Stomach (tissue), 9 donors: Measurements from ENCODE around the gene SPAG9. TPM values are rescaled to one million over a fixed set of nuclear protein-coding genes. Genes with fewer than 3 reads are reported as not detected.

ENCODE experiments used
- DNase-seq, 2 donors: peaks; one replicate each; pipeline versions ENCODE4 v3.0.0 to v3.0.0-alpha.2; 2013 to 2019
- H3K27ac ChIP-seq, 5 donors: fragments of 200-600 bp in 4 of 5; sonication (generic) in 4 of 5; one replicate each; pipeline ENCODE4 v1.5.1; 2013 to 2019; ENCODE audit warnings: mild to moderate bottlenecking in 1 of 5, moderate library complexity in 1 of 5
- H3K27me3 ChIP-seq, 3 donors: fragments of 200-600 bp; sonication (generic); one replicate each; pipeline ENCODE4 v1.5.1; 2017 to 2019; ENCODE audit warnings: mixed run types in 1 of 3
- H3K36me3 ChIP-seq, 4 donors: fragments of 200-600 bp; sonication (generic); 1 replicate in 3 of 4; 2 replicates in 1 of 4; pipeline ENCODE4 v1.5.1; 2016 to 2019
- H3K4me1 ChIP-seq, 4 donors: fragments of 200-600 bp; sonication (generic); one replicate each; pipeline ENCODE4 v1.5.1; 2016 to 2019
- H3K4me3 ChIP-seq, 4 donors: fragments of 200-600 bp; sonication (generic) in 3 of 4; one replicate each; pipeline ENCODE4 v1.5.1; 2016 to 2019; ENCODE audit warnings: mild to moderate bottlenecking in 1 of 4
- H3K9me3 ChIP-seq, 4 donors: fragments of 200-600 bp; sonication (generic); one replicate each; pipeline ENCODE4 v1.5.1; 2016 to 2019
- EP300 ChIP-seq: sonication (generic); formaldehyde crosslinking; IDR thresholded peaks from one replicate; pipeline ENCODE4 v1.6.1; 2017; ENCODE audit warnings: antibody characterized with exemption
- POLR2A ChIP-seq, 4 donors: fragments of 450-650 bp; IDR thresholded peaks; one replicate each; pipeline ENCODE4 v1.6.1; 2016; ENCODE audit warnings: antibody characterized with exemption in 4 of 4, control low read depth in 2 of 4, mild to moderate bottlenecking in 1 of 4, moderate library complexity in 1 of 4
- POLR2AphosphoS5 ChIP-seq, 3 donors: sonication (generic); formaldehyde crosslinking; IDR thresholded peaks; one replicate each; pipeline ENCODE4 v1.6.1; 2016; ENCODE audit warnings: antibody characterized with exemption in 3 of 3
- WGBS, 5 donors: extraction: QIAGEN DNeasy Blood & Tissue Kit in 3 of 5; methylation state at CpG; one replicate each; pipeline versions ENCODE4 v1.1.5 to v1.1.7; 2013 to 2018; 5-methylcytosine and 5-hydroxymethylcytosine counted together
- intact Hi-C: fragments of 100-400 bp; cut with DNase I; formaldehyde crosslinking; loops from one replicate; pipeline ENCODE4 v1.15.1; 2023; ENCODE audit warnings: low total_unique reads
- polyA plus RNA-seq, 3 donors: library from polyadenylated mRNA; stranded (reverse); fragments of 200-250 nt; gene quantifications; one replicate each; pipeline ENCODE4 v1.2.3, GENCODE V29; 2013
- total RNA-seq, 5 donors: library from RNA; depleted of rRNA; stranded (reverse); fragments of >200 nt; gene quantifications; one replicate each; pipeline versions ENCODE4 v1.1.0 to v1.2.3, GENCODE V29; 2014 to 2016
- TF ChIP-seq, protein P1 (sequence below), 7 experiments: fragments of 450-650 bp in 4 of 7; fragments of 200-600 bp in 3 of 7; sonication (generic) in 3 of 7; IDR thresholded peaks; one replicate each; pipeline ENCODE4 v1.5.1; 2016 to 2019; ENCODE audit warnings: antibody characterized with exemption in 7 of 7, control low read depth in 2 of 7, mild to moderate bottlenecking in 1 of 7
- donor health status: healthy with polysubstance abuse.
- donor health status: Bipolar disorder and iron deficiency.
- donor health status: healthy.

The SPAG9 gene
- total and polyA plus RNA-seq, 8 donors: 10.2 to 209 (median 56.5) TPM

DNA sequence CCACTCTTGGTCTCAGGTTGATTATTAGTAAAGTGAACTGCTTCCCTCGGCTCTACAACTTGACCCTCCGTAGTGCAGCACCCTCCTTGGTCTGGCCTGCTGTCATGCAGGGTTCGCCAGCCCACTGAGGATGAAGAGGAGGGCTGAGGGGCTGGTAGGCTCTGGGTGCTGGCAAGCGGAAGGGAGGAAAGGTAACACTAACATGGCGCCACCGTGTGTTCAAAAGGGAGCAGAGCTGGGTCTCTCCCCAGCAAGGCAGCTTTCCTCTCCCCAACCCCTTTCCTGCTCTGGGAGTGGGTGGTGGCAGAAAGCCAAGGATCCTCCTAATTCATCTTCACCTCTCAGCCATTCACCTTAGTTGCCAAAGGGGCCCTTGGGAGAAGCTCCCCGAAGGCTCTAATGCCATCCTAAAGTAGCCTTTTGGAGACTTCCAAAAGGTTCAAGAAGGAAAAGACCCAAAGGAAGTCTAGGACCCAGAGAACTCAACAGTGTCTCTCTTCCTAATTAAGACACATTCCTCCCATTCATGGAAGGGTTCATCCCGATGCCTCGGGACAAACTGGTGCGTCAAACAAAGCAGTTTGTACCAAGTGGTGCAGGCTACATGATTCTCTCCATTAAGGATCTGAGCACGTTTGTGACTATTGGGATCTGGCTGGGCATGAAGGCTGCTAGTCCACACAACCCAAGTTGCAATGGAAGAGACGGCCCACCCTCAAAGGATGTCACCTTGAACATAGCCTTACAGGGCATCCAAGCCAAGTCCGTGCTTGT is 163.7 kb downstream of the SPAG9 start:
- H3K9me3 ChIP-seq: no peaks in the 10 kb centered on the region
- H3K4me1 ChIP-seq: peaks cover 0 to 29% (median 20%) of the 10 kb centered on the region in 4 donors
- 33 to 49% (median 38%) methylated on average over 13 of the region's 13 CpGs for WGBS, 5 donors
- no peak for TF ChIP-seq EP300
- peak in 1 of 3 donors; percentile 40 for TF ChIP-seq POLR2AphosphoS5 (IDR thresholded peaks at IDR 0.05)
- TF ChIP-seq, protein P1, sequence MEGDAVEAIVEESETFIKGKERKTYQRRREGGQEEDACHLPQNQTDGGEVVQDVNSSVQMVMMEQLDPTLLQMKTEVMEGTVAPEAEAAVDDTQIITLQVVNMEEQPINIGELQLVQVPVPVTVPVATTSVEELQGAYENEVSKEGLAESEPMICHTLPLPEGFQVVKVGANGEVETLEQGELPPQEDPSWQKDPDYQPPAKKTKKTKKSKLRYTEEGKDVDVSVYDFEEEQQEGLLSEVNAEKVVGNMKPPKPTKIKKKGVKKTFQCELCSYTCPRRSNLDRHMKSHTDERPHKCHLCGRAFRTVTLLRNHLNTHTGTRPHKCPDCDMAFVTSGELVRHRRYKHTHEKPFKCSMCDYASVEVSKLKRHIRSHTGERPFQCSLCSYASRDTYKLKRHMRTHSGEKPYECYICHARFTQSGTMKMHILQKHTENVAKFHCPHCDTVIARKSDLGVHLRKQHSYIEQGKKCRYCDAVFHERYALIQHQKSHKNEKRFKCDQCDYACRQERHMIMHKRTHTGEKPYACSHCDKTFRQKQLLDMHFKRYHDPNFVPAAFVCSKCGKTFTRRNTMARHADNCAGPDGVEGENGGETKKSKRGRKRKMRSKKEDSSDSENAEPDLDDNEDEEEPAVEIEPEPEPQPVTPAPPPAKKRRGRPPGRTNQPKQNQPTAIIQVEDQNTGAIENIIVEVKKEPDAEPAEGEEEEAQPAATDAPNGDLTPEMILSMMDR (IDR thresholded peaks at IDR 0.05): peak in 5 of 7 experiments; percentile 55 to 81 (median 73)
- peak overlapping the region in 4 of 5 donors; percentile 10 to 66 (median 40) for H3K27ac ChIP-seq
- peak; percentile 69 to 85 for DNase-seq
- no peaks in the 10 kb centered on the region for H3K27me3 ChIP-seq
- peaks cover 0 to 38% (median 17%) of the 10 kb centered on the region in 4 donors for H3K36me3 ChIP-seq
- no peak overlapping the region for H3K4me3 ChIP-seq
- intact Hi-C loops: loop anchor here (5.0 to 10.0 kb wide), 2 partner anchors 110 to 172 kb away; no protein-coding TSS in a partner anchor

DNA sequence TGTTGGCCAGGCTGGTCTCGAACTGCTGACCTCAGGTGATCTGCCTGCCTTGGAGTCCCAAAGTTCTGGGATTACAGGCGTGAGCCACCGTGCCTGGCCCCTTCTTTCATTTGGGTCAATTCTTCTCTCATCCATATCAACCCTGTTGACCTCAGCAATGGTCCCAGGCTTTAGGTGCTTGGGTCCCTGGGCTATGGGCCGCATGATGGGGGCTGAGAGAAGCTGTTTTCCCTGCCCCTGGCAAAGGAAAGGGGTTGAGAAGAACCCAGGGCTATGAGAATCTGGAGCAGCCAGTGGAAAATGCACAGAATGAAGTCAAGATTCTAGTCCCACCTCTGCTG is 164.3 kb downstream of the SPAG9 start:
- Histone ChIP-seq H3K36me3 (peaks cover 0 to 33% (median 15%) of the 10 kb centered on the region in 4 donors), H3K4me3 (no peak overlapping the region), H3K4me1 (peaks cover 0 to 34% (median 23%) of the 10 kb centered on the region in 4 donors), H3K27me3 (no peaks in the 10 kb centered on the region), H3K9me3 (no peaks in the 10 kb centered on the region), H3K27ac (peak overlapping the region in 4 of 5 donors; percentile 10 to 66 (median 40))
- TF ChIP-seq EP300: no peak
- no peak for TF ChIP-seq POLR2A (IDR thresholded peaks at IDR 0.05)
- no peak for TF ChIP-seq POLR2AphosphoS5 (IDR thresholded peaks at IDR 0.05)
- TF ChIP-seq, protein P1 (IDR thresholded peaks at IDR 0.05): no peak
- intact Hi-C loops: loop anchor here (5.0 to 10.0 kb wide), 2 partner anchors 109 to 172 kb away; no protein-coding TSS in a partner anchor
- DNase-seq: no peak
- 78 to 89% (median 82%) methylated on average over 4 of the region's 4 CpGs for WGBS, 5 donors

DNA sequence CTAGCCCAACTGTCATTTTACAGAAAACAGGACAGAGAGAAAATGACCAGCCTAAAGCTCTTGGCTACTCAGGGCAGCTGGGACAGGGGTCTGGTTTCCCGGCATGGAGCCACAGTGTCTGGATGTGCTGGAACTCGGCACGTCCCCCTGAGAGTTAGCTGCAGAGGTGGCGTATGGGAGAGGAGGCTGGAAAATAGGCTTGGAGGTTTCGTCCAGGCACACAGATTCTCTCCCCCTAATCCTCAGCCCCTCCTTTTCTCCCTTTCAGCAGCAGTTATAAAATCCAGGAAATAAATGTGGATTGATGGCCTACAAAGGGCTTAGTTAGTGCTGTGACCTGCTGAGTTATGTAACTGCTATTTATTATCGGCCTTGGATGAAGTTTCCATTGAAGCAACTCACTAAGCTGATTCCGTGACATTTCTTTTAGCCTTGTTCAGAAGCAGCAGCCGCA is 165.0 kb downstream of the SPAG9 start:
- peaks cover 5 to 40% (median 29%) of the 10 kb centered on the region in 4 donors for H3K4me1 ChIP-seq
- WGBS, 5 donors: 65 to 77% (median 75%) methylated on average over 8 of the region's 8 CpGs
- H3K4me3 ChIP-seq: no peak overlapping the region
- peak in 1 of 2 donors; percentile 31 for DNase-seq
- H3K36me3 ChIP-seq: peaks cover 0 to 27% (median 14%) of the 10 kb centered on the region in 4 donors
- no peaks in the 10 kb centered on the region for H3K27me3 ChIP-seq
- H3K9me3 ChIP-seq: no peaks in the 10 kb centered on the region
- TF ChIP-seq, protein P1 (IDR thresholded peaks at IDR 0.05): no peak
- no peak for TF ChIP-seq POLR2AphosphoS5 (IDR thresholded peaks at IDR 0.05)
- no peak for TF ChIP-seq POLR2A (IDR thresholded peaks at IDR 0.05)
- TF ChIP-seq EP300: no peak
- peak overlapping the region in 4 of 5 donors; percentile 12 to 66 (median 32) for H3K27ac ChIP-seq
- intact Hi-C loops: loop anchor here (5.0 to 10.0 kb wide), 2 partner anchors 108 to 171 kb away; no protein-coding TSS in a partner anchor

DNA sequence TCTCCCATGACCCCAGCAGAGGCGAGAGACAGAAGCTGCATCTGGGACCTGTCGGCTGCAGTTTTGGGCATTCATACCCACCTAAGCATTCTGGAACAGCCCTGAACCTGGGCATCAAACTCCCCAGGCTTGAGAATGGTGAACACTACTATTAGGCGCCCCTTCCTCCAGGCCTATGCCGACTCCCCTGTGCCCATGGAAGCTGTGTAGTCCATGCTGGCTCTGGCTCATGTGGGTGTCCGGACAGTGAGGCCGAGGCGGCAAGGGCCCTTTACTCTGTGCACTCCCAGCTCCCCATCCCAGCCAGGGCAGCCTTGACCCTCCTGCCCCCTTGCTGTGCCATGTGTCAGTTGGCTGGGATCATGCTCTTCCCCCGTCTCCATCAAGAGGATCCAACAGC is 165.5 kb downstream of the SPAG9 start:
- Histone ChIP-seq H3K27ac (peak overlapping the region in 4 of 5 donors; percentile 12 to 66 (median 32)), H3K27me3 (no peaks in the 10 kb centered on the region), H3K4me1 (peaks cover 8 to 46% (median 34%) of the 10 kb centered on the region in 4 donors), H3K36me3 (peaks cover 0 to 22% (median 10%) of the 10 kb centered on the region in 4 donors), H3K9me3 (no peaks in the 10 kb centered on the region), H3K4me3 (no peak overlapping the region)
- DNase-seq: no peak
- TF ChIP-seq POLR2A (IDR thresholded peaks at IDR 0.05) (no peak), POLR2AphosphoS5 (IDR thresholded peaks at IDR 0.05) (no peak), EP300 (no peak)
- TF ChIP-seq, protein P1 (IDR thresholded peaks at IDR 0.05): no peak
- WGBS, 5 donors: 90 to 98% (median 95%) methylated on average over 3 to 8 of the region's 8 CpGs
- intact Hi-C loops: loop anchor here (5.0 to 10.0 kb wide), 2 partner anchors 108 to 170 kb away; no protein-coding TSS in a partner anchor
